ENCODE data around the gene LGI4.

Gene LGI4

GRCh38 chr19:35134601-35135242 is at the start of gene LGI4:
Gene LGI4 (minus strand): TSS chr19:35135059. CDS start chr19:35134680, 379 bp downstream.
- TF ChIP-seq, protein P1, sequence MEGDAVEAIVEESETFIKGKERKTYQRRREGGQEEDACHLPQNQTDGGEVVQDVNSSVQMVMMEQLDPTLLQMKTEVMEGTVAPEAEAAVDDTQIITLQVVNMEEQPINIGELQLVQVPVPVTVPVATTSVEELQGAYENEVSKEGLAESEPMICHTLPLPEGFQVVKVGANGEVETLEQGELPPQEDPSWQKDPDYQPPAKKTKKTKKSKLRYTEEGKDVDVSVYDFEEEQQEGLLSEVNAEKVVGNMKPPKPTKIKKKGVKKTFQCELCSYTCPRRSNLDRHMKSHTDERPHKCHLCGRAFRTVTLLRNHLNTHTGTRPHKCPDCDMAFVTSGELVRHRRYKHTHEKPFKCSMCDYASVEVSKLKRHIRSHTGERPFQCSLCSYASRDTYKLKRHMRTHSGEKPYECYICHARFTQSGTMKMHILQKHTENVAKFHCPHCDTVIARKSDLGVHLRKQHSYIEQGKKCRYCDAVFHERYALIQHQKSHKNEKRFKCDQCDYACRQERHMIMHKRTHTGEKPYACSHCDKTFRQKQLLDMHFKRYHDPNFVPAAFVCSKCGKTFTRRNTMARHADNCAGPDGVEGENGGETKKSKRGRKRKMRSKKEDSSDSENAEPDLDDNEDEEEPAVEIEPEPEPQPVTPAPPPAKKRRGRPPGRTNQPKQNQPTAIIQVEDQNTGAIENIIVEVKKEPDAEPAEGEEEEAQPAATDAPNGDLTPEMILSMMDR (IDR thresholded peaks at IDR 0.05; ENCODE audit: insufficient read depth, low read length, poor library complexity, severe bottlenecking): no peak
- DNase-seq (ENCODE audit: extremely low read depth, insufficient read length): no peak
- H3K4me3 ChIP-seq (replicated peaks; ENCODE audit: low read depth, low read length): no peak within 1 kb of the TSS
- no peaks in the 10 kb centered on the region; the same call in 1 of the 2 replicates for H3K27me3 ChIP-seq (replicated peaks; ENCODE audit: control insufficient read depth, insufficient read depth, low read length)
- no peaks in the 10 kb centered on the region for H3K36me3 ChIP-seq (ENCODE audit: control insufficient read depth, insufficient read depth, low read length)

- DNase-seq (ENCODE audit: extremely low read depth, insufficient read length): no peak
Observed at GRCh38 chr19:35184267-35184666, 49.4 kb upstream of the LGI4 start.

GRCh38 chr19:35181387-35181786 is 46.5 kb upstream of the LGI4 start:
- DNase-seq (ENCODE audit: extremely low read depth, insufficient read length): no peak
- TF ChIP-seq, protein P1 (IDR thresholded peaks at IDR 0.05; ENCODE audit: insufficient read depth, low read length, poor library complexity, severe bottlenecking): no peak
- H3K4me3 ChIP-seq (replicated peaks; ENCODE audit: low read depth, low read length): no peak overlapping the region
- no peaks in the 10 kb centered on the region for H3K27me3 ChIP-seq (replicated peaks; ENCODE audit: control insufficient read depth, insufficient read depth, low read length)
- H3K36me3 ChIP-seq (ENCODE audit: control insufficient read depth, insufficient read depth, low read length): no peaks in the 10 kb centered on the region

More at GRCh38 chr19:35184267-35184666, 49.4 kb upstream of the LGI4 start:
- no peaks in the 10 kb centered on the region for H3K36me3 ChIP-seq (ENCODE audit: control insufficient read depth, insufficient read depth, low read length)
- no peak overlapping the region for H3K4me3 ChIP-seq (replicated peaks; ENCODE audit: low read depth, low read length)
- H3K27me3 ChIP-seq (replicated peaks; ENCODE audit: control insufficient read depth, insufficient read depth, low read length): no peaks in the 10 kb centered on the region
- TF ChIP-seq, protein P1 (IDR thresholded peaks at IDR 0.05; ENCODE audit: insufficient read depth, low read length, poor library complexity, severe bottlenecking): no peak

- Histone ChIP-seq H3K36me3 (ENCODE audit: control insufficient read depth, insufficient read depth, low read length) (no peaks in the 10 kb centered on the region), H3K4me3 (replicated peaks; ENCODE audit: low read depth, low read length) (no peak overlapping the region), H3K27me3 (replicated peaks; ENCODE audit: control insufficient read depth, insufficient read depth, low read length) (no peaks in the 10 kb centered on the region)
- TF ChIP-seq, protein P1 (IDR thresholded peaks at IDR 0.05; ENCODE audit: insufficient read depth, low read length, poor library complexity, severe bottlenecking): no peak
- DNase-seq (ENCODE audit: extremely low read depth, insufficient read length): no peak
Observed at GRCh38 chr19:35179830-35180229, 45.0 kb upstream of the LGI4 start.

DNA sequence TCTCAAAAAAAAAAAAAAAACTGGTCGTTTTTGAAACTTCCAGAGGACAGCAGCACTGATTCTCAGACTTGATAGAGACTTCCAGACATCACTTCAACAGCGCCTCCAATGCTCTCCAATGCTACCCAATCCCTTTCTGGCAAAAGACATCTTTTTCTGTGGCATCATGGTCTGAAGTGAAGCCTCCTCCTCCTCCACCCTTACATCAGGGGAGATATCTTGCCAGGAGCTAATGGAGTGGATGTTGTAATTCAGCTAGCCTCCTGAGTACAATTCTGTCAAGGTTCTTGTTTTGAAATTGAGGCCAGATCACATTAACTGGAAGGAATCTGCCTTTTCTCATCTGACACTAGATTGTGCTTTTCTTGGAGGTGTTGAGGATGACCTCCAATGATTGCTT is 43.8 kb upstream of the LGI4 start:
- no peaks in the 10 kb centered on the region for H3K36me3 ChIP-seq (ENCODE audit: control insufficient read depth, insufficient read depth, low read length)
- no peak for DNase-seq (ENCODE audit: extremely low read depth, insufficient read length)
- no peaks in the 10 kb centered on the region for H3K27me3 ChIP-seq (replicated peaks; ENCODE audit: control insufficient read depth, insufficient read depth, low read length)
- TF ChIP-seq, protein P1 (IDR thresholded peaks at IDR 0.05; ENCODE audit: insufficient read depth, low read length, poor library complexity, severe bottlenecking): no peak
- no peak overlapping the region for H3K4me3 ChIP-seq (replicated peaks; ENCODE audit: low read depth, low read length)
